H1 (cell line): ENCODE results near the gene SLC6A12. TPM values are rescaled to one million over a fixed set of nuclear protein-coding genes. Genes with fewer than 3 reads are reported as not detected.

Source experiments
- CHD2 ChIP-seq: IDR thresholded peaks from 2 replicates; pipeline ENCODE4 v1.6.1; 2012; ENCODE audit warnings: low read length, improper control_type of control experiment
- RBBP5 ChIP-seq: IDR thresholded peaks from 2 replicates; pipeline ENCODE4 v1.7.1; 2012; ENCODE audit warnings: low read depth, mild to moderate bottlenecking, inconsistent platforms, low read length, moderate library complexity, borderline replicate concordance
- polyA plus RNA-seq, 7 experiments: library from polyadenylated mRNA; depleted of rRNA in 3 of 7; stranded (reverse) in 5 of 7; unstranded in 2 of 7; fragments of >200 nt in 5 of 7; fragments of 200-250 nt in 2 of 7; gene quantifications; 1 replicate in 5 of 7; 2 replicates in 1 of 7; 4 replicates in 1 of 7; pipeline versions ENCODE4 v1.2.1 to v1.2.3, GENCODE V29; 2011 to 2013; ENCODE audit warnings: missing spikeins in 2 of 7, mixed read lengths in 2 of 7
- total RNA-seq: library from RNA; stranded (reverse); fragmentation: NEBNext Ultra II Directional; extraction: Animal tissue kit (Norgen Biotek cat#: 25700); gene quantifications from 2 replicates; pipeline ENCODE4 v1.2.1, GENCODE V29; 2021

The SLC6A12 gene
- total and polyA plus RNA-seq, 2 of the 8 experiments (the other 6 are each of a cell fraction or from before 2014, with no cell fraction given), result 0.70 to 1.1 TPM

DNA sequence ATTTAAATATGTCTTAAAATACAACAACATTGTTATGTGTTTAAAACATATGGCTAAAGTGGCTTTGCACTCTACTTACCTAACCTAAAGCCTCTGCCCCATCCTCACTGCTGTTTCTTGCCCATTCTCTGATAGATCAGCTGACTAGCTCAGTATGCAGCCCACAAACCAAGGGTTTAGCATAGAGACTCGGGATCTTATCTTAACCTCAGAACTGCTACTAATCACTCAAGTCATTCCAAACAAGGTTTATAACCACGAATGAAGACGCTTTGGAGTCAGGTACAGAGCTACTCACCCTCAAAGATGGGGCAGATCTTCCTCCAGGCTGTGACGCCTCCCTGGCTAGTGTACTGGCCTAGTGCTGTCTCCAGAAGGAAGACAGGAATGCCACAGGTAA, 29.4 kb upstream of the SLC6A12 start (continued):
- TF ChIP-seq RBBP5 (no peak), CHD2 (no peak)
